GM12878 (cell line): ENCODE results near the gene ARHGEF1. TPM values are rescaled to one million over a fixed set of nuclear protein-coding genes. Genes with fewer than 3 reads are reported as not detected.

Source experiments
- ATF3 ChIP-seq: IDR thresholded peaks from 2 replicates; pipeline ENCODE4 v1.6.1; 2011; ENCODE audit warnings: low read depth, mild to moderate bottlenecking, low read length, moderate library complexity, borderline replicate concordance; ENCODE audit errors: extremely low read depth
- ATF7 ChIP-seq: fragments of 450-650 bp; IDR thresholded peaks from 2 replicates; pipeline ENCODE4 v1.6.1; 2016; ENCODE audit warnings: low read depth, mild to moderate bottlenecking
- BCL11A ChIP-seq: IDR thresholded peaks from 2 replicates; pipeline ENCODE4 v1.6.1; 2011; ENCODE audit warnings: low read depth, low read length
- BMI1 ChIP-seq: fragments of 450-650 bp; IDR thresholded peaks from 2 replicates; pipeline ENCODE4 v1.6.1; 2016; ENCODE audit warnings: mild to moderate bottlenecking, moderate library complexity, borderline replicate concordance
- CBFB ChIP-seq: IDR thresholded peaks from 2 replicates; pipeline ENCODE4 v1.6.1; 2016; ENCODE audit warnings: antibody characterized with exemption, low read depth
- CBX3 ChIP-seq: fragments of 200-600 bp; sonication (generic); IDR thresholded peaks from 2 replicates; pipeline ENCODE4 v1.6.1; 2016; ENCODE audit warnings: low read depth, borderline replicate concordance
- EP300 ChIP-seq, 2 experiments: fragments of 150-350 bp in 1 of 2; IDR thresholded peaks; 2 replicates each; pipeline ENCODE4 v1.6.1; 2011 to 2012; ENCODE audit warnings: low read depth in 2 of 2, low read length in 2 of 2, borderline replicate concordance in 1 of 2, improper control_type of control experiment in 1 of 2, inconsistent platforms in 1 of 2; ENCODE audit not compliant: control insufficient read depth in 1 of 2
- HDAC2 ChIP-seq: fragments of 200-600 bp; sonication (generic); IDR thresholded peaks from 2 replicates; pipeline ENCODE4 v1.6.1; 2017
- JUND ChIP-seq: IDR thresholded peaks from 2 replicates; pipeline ENCODE4 v1.6.1; 2012; ENCODE audit warnings: low read depth, mild to moderate bottlenecking, low read length, improper control_type of control experiment, moderate library complexity
- MYC ChIP-seq: IDR thresholded peaks from 2 replicates; pipeline ENCODE4 v1.6.1; 2011; ENCODE audit warnings: mild to moderate bottlenecking, low read length, moderate library complexity, inconsistent platforms; ENCODE audit not compliant: insufficient read depth, insufficient replicate concordance, insufficient read length, severe bottlenecking
- NFYA ChIP-seq: IDR thresholded peaks from 2 replicates; pipeline ENCODE4 v1.6.1; 2011; ENCODE audit warnings: low read depth, mild to moderate bottlenecking, low read length, improper control_type of control experiment, borderline replicate concordance
- NR2C1 ChIP-seq: fragments of 450-650 bp; IDR thresholded peaks from 2 replicates; pipeline ENCODE4 v1.6.1; 2017; ENCODE audit warnings: antibody characterized with exemption, mild to moderate bottlenecking, moderate library complexity
- PKNOX1 ChIP-seq: fragments of 450-650 bp; IDR thresholded peaks from 2 replicates; pipeline ENCODE4 v1.6.1; 2016; ENCODE audit warnings: mild to moderate bottlenecking
- POLR2A ChIP-seq: IDR thresholded peaks from 2 replicates; pipeline ENCODE4 v1.6.1; 2011; ENCODE audit warnings: low read depth, mild to moderate bottlenecking, low read length
- POLR2AphosphoS5 ChIP-seq: IDR thresholded peaks from 2 replicates; pipeline ENCODE4 v1.6.1; 2011; ENCODE audit warnings: mild to moderate bottlenecking, low read length, inconsistent platforms
- POU2F2 ChIP-seq: IDR thresholded peaks from 3 replicates; pipeline ENCODE4 v1.6.1; 2011; ENCODE audit warnings: low read depth, mild to moderate bottlenecking, low read length, borderline replicate concordance
- REST ChIP-seq: IDR thresholded peaks from 2 replicates; pipeline ENCODE4 v1.6.1; 2012; ENCODE audit warnings: mild to moderate bottlenecking, low read depth, low read length
- RFX5 ChIP-seq: IDR thresholded peaks from 2 replicates; pipeline ENCODE4 v1.6.1; 2011; ENCODE audit warnings: low read depth, low read length, improper control_type of control experiment
- YY1 ChIP-seq: IDR thresholded peaks from 2 replicates; pipeline ENCODE4 v1.6.1; 2011; ENCODE audit warnings: low read depth, mild to moderate bottlenecking, low read length
- ZBED1 ChIP-seq: IDR thresholded peaks from 2 replicates; pipeline ENCODE4 v1.6.1; 2016; ENCODE audit warnings: borderline replicate concordance
- ZBTB40 ChIP-seq: fragments of 450-650 bp; IDR thresholded peaks from 2 replicates; pipeline ENCODE4 v1.6.1; 2016; ENCODE audit warnings: mild to moderate bottlenecking, moderate library complexity, borderline replicate concordance
- ZZZ3 ChIP-seq: IDR thresholded peaks from 2 replicates; pipeline ENCODE4 v1.6.1; 2011; ENCODE audit warnings: low read depth; ENCODE audit not compliant: control insufficient read depth, insufficient read length
- polyA plus RNA-seq, 11 experiments: library from polyadenylated mRNA; depleted of rRNA in 4 of 11; unstranded in 6 of 11; stranded (reverse) in 5 of 11; fragments of >200 nt; fragmentation: Nextera tagmentation in 4 of 11; fragmentation: Illumina TruSeq in 1 of 11; extraction: Ambion mirVana in 4 of 11; extraction: Trizol in 1 of 11; gene quantifications; 1 replicate in 1 of 11; 2 replicates in 10 of 11; pipeline versions ENCODE4 v1.2.1 to v1.2.3, GENCODE V29; 2011 to 2016; ENCODE audit warnings: inconsistent platforms in 2 of 11, missing spikeins in 2 of 11, low read depth in 1 of 11
- total RNA-seq, 4 experiments: library from RNA; depleted of rRNA in 3 of 4; stranded (reverse); fragments of >200 nt in 3 of 4; fragmentation: Illumina TruSeq in 1 of 4; extraction: Trizol in 1 of 4; gene quantifications; 2 replicates each; pipeline versions ENCODE4 v1.2.1 to v1.2.3, GENCODE V29; 2013 to 2021

ARHGEF1 gene
- total and polyA plus RNA-seq, 10 of the 15 experiments (the other 5 are each of a cell fraction or from before 2014, with no cell fraction given), result 1.2 to 207 (median 53.9) TPM

GRCh38 chr19:41859618-41860418 is 23.2 kb upstream of the ARHGEF1 start, which contains the start of gene RPS19 (continued):
- TF ChIP-seq MYC (peak; percentile 98), REST (0 out of 2 replicates have a peak, but pooled peaks have one; percentile 17), HDAC2 (no peak), CBX3 (no peak), ATF7 (peak; percentile 97), POLR2A (peak; percentile 99), EP300 (IDR thresholded peaks at IDR 0.05; ENCODE audit: borderline replicate concordance in 1 of 2, control insufficient read depth in 1 of 2, low read depth in 2 of 2, low read length in 2 of 2) (no peak), BMI1 (no peak), NFYA (no peak), CBFB (peak; percentile 99), YY1 (peak; percentile 85), NR2C1 (peak; percentile 86), POLR2AphosphoS5 (peak; percentile 98), RFX5 (no peak), BCL11A (no peak), ATF3 (no peak), JUND (no peak), ZBTB40 (peak; percentile 93), POU2F2 (peak; percentile 84), PKNOX1 (peak; percentile 83), ZBED1 (peak; percentile 83; the same call in 1 of the 2 replicates), ZZZ3 (no peak)
